Liver (tissue), 3 donors: Measurements from ENCODE around the gene PTPRN2.

Experiments used
- EGR1 ChIP-seq, 2 donors: IDR thresholded peaks; 2 replicates each; pipeline ENCODE4 v1.6.1; 2016 to 2018; ENCODE audit warnings: antibody characterized with exemption in 2 of 2, low read depth in 2 of 2
- GABPA ChIP-seq, 2 donors: IDR thresholded peaks in 1 of 2; conservative IDR thresholded peaks in 1 of 2; 2 replicates each; pipeline ENCODE4 v1.6.1; 2016; ENCODE audit warnings: antibody characterized with exemption in 2 of 2, mild to moderate bottlenecking in 1 of 2, moderate library complexity in 1 of 2
- TF ChIP-seq, protein P1 (sequence below): fragments of 150-350 bp; IDR thresholded peaks from 2 replicates; pipeline ENCODE4 v1.5.1; 2017; ENCODE audit warnings: improper control_type of control experiment, low read depth, low read length; ENCODE audit not compliant: missing input control
- donor health status: healthy.
- donor health status: healthy.

GRCh38 chr7:158055726-158056510 lies 531.7 kb downstream of the PTPRN2 start:
- TF ChIP-seq, protein P1, sequence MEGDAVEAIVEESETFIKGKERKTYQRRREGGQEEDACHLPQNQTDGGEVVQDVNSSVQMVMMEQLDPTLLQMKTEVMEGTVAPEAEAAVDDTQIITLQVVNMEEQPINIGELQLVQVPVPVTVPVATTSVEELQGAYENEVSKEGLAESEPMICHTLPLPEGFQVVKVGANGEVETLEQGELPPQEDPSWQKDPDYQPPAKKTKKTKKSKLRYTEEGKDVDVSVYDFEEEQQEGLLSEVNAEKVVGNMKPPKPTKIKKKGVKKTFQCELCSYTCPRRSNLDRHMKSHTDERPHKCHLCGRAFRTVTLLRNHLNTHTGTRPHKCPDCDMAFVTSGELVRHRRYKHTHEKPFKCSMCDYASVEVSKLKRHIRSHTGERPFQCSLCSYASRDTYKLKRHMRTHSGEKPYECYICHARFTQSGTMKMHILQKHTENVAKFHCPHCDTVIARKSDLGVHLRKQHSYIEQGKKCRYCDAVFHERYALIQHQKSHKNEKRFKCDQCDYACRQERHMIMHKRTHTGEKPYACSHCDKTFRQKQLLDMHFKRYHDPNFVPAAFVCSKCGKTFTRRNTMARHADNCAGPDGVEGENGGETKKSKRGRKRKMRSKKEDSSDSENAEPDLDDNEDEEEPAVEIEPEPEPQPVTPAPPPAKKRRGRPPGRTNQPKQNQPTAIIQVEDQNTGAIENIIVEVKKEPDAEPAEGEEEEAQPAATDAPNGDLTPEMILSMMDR, result no peak
- TF ChIP-seq GABPA (IDR thresholded peaks at IDR 0.05 in 1 of 2, conservative IDR thresholded peaks at IDR 0.05 in 1 of 2), result no peak
- no peak for TF ChIP-seq EGR1 (IDR thresholded peaks at IDR 0.05; ENCODE audit: low read depth in 2 of 2)
